GM12874 (cell line): ENCODE results near the gene FBXL3.

Source experiments
- TF ChIP-seq, protein P1 (sequence below): IDR thresholded peaks from 2 replicates; pipeline ENCODE4 v1.5.1; 2011; ENCODE audit warnings: low read depth, mild to moderate bottlenecking, control low read depth, low read length, moderate library complexity; ENCODE audit not compliant: insufficient read depth

The FBXL3 gene

DNA sequence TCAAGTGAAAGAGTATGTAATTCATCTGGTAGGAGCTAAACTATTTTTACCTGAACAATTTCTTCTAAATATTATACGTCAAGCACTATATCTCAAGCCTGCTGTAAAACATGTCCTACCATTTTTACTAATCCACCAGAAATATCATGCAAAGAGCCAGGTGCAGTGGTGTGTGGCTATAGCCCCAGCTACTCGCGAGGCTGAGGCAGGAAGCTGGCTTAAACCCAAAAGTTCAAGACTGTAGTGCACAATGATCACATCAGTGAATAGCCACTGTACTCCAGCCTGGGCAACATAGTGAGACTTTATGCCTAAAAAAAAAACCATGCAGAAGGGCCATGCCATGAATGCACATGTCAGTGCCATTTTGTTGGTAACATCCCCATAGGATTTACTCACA, 55.7 kb downstream of the FBXL3 start:
- TF ChIP-seq, protein P1, sequence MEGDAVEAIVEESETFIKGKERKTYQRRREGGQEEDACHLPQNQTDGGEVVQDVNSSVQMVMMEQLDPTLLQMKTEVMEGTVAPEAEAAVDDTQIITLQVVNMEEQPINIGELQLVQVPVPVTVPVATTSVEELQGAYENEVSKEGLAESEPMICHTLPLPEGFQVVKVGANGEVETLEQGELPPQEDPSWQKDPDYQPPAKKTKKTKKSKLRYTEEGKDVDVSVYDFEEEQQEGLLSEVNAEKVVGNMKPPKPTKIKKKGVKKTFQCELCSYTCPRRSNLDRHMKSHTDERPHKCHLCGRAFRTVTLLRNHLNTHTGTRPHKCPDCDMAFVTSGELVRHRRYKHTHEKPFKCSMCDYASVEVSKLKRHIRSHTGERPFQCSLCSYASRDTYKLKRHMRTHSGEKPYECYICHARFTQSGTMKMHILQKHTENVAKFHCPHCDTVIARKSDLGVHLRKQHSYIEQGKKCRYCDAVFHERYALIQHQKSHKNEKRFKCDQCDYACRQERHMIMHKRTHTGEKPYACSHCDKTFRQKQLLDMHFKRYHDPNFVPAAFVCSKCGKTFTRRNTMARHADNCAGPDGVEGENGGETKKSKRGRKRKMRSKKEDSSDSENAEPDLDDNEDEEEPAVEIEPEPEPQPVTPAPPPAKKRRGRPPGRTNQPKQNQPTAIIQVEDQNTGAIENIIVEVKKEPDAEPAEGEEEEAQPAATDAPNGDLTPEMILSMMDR = no peak

DNA sequence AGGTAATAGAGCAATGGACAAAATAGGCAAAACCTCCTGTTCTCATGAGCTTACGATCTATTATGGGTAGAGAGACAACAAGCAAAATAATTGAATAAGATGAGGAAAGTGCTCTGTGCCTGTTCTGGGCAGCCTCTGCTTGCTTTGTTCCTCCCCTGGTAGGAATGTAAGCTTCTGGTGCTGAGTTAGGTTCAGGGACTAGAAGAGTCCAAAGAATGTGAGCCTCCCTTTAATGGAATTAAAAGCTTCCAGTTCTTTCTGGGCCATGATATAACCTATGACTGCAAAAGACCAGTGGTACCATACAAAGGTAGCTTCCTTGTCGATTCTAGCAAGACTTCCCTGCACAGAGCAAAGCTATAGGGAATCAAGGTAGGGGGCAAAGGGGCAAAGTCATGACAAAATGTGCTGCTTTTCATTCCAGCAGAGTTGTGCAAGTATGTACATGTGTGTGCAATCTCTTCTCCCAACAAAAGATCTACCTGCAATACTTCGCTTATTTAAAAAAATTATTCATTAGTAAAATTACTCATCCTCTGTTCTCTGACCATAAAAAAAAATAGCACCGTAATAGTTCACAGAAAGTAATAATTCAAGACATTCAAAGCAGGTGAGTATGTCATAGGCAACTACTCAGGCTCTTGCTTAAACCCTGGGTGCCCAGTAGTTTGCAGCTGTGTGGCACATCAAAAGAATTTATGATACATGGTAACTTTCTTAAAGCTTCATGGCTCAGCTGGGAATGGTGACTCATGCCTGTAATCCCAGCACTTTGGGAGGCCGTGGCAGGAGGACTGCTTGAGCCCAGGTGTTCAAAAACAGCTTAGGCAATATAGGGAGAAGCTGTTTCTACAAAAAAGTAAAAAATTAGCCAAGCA, 57.2 kb downstream of the FBXL3 start:
- TF ChIP-seq, protein P1 = no peak

DNA sequence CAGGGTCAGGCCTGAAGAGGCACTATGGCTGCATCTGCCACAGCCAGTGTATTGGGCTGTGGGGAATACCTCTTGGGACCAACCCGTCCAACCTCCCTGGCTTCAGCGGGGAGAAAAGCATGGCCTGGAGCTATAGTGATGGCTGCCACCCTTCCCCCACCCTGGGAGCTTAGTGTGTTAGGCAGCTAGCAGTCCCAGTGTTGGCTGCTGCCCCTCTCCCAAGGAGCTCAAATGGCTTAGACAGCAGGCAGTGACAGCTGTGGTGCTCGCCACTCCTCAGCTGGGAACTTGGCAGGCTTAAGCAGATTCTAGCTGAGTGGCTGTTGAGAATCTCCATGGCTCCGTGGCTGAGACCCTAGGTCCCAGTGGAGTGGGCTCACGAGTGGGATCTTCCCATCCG, 58.9 kb downstream of the FBXL3 start:
- TF ChIP-seq, protein P1 = no peak

DNA sequence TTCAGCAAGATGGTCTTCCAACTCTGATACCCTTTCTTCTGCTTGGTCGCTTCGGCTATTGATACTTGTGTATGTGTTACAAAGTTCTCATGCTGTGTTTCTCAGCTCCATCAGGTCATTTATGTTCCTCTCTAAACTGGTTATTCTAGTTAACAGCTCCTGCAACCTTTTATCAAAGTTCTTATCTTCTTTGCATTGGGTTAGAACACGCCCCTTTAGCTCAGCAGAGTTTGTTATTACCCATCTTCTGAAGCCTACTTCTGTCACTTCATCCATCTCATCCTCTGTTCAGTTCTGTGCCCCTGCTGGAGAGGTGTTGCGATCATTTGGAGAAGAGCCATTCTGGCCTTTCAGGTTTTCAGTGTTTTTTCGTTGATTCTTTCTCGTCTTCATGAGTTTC, 59.9 kb downstream of the FBXL3 start:
- TF ChIP-seq, protein P1 = no peak

DNA sequence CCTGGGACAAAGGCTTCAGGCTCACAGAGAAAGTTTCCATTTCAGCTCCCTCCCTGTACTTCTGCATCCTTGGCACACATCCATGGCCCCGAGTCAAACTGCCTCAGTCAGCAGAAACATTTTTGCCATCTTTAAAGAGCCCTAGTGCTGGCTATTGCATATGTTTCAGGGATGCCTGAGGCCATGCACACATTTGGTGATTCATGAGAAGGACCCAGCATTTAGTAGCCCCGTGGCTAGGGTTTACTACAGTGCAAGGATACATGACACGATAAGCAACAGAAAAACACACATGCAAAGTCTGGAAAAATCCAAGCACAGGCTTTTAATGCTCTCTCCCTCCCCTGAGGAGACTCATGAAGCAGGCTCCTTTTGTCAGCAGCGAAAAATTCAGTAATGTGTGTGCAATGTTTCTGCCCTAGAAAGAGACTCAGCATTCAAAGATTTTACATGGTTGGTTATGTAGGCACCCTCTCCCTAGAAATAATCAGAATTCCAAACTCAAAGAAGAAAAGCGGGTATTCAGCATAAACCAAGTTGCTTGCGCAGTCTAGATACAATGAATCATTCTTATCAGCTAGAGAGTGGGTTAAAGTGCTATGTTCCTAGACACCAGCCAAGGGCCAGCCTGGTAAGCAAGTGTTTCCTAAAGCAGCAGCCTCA, 61.1 kb downstream of the FBXL3 start:
- TF ChIP-seq, protein P1 = no peak

DNA sequence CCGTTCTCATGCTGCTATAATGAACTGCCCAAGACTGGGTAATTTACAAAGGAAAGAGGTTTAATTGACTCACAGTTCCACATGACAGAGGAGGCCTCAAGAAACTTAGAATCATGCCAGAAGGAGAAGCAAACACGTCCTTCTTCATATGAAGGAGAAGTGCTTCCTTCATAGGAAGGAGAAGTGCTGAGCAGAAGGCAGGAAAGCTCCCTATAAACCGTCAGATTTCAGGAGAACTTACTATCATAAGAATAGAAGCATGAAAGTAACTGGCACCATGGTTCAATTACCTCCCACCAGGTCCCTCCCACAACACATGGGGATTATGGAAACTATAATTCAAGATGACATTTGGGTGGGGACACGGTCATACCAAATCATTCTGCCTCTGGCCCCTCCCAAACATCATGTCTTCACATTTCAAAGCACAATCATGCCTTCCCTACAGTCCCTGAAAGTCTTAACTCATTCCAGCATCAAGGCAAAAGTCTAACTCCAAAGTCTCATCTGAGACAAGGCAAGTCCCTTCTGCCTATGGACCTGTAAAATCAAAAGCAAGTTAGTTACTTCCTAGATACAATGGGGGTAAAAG, 68.0 kb downstream of the FBXL3 start:
- TF ChIP-seq, protein P1 = no peak

DNA sequence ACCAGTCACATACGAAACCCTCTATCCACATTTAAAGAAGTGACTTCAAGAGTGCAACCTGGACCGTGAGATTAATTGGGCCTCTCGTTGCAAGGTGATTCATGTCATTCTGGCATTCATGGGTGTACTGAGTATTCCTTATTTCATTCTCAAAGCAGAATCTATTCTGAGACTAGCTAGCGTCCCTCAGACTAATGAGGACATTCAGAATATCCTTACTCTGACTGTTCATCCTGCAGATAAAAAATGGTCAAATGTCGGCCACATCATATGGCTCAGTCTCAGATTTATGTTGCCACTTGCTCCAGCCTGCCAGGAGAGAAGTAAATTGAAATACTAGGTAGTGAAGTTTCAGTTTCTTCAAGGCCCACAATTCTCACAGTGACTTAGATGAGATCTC, 71.3 kb downstream of the FBXL3 start:
- TF ChIP-seq, protein P1 = no peak
